ENCODE measurements around the gene STK38.

Gene STK38

DNA sequence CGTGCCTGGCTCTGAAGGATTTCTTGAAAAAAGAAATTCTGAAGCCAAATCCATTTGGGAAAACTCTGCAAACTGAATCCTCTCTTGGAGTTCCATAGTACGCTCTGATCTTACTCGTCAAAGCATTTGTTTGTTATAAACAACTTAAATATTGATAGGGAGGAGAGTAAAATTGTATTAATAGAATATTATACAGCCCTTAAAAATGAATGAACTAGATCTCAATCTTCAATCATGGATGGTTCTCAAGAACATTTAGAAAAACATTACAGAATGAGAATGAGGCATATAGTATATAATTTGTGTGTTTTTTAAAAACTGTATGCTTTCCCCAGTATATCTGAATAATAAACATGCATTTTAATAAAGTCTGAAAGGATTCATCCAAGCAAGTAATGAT, 79.7 kb downstream of the STK38 start:
- peaks cover 25% of the 10 kb centered on the region for H4K20me1 ChIP-seq (ENCODE audit: insufficient read depth, low read length)

DNA sequence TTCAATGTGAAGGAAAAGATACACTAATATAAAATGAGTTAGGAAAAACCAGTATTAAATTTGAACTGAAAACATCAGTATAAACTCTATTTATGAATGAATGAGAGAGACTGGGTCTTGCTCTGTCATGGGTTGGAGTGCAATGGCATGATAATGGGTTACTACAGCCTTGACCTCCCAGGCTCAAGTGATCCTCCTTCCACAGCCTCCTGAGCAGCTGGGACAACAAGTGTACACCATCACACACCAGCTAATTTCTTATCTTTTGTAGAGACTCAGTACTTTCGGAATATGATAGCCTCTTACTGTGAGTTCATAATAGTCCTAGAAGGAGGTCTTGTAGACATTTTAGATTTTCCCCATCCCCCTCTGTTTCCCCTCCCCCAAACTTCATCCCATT, 83.0 kb downstream of the STK38 start:
- Histone ChIP-seq H2AFZ (ENCODE audit: low read depth, low read length) (no peak overlapping the region), H3K4me1 (ENCODE audit: low read length) (peaks cover 3% of the 10 kb centered on the region; the same call in 1 of the 2 replicates), H3K4me3 (ENCODE audit: low read length) (no peak overlapping the region), H3K79me2 (ENCODE audit: low read length) (peaks cover 69% of the 10 kb centered on the region), H3K27ac (ENCODE audit: low read length) (no peak overlapping the region), H4K20me1 (ENCODE audit: insufficient read depth, low read length) (peaks cover 41% of the 10 kb centered on the region), H3K27me3 (ENCODE audit: low read depth, low read length) (no peaks in the 10 kb centered on the region), H3K36me3 (replicated peaks; ENCODE audit: low read depth, low read length) (peaks cover 16% of the 10 kb centered on the region), H3K9me3 (ENCODE audit: insufficient read depth, low read length) (no peaks in the 10 kb centered on the region), H3K9ac (ENCODE audit: low read length) (no peak overlapping the region), H3K4me2 (ENCODE audit: low read length) (no peak overlapping the region)
- TF ChIP-seq EZH2phosphoT487 (IDR thresholded peaks at IDR 0.05; ENCODE audit: low read depth), result no peak
- TF ChIP-seq, protein P1, sequence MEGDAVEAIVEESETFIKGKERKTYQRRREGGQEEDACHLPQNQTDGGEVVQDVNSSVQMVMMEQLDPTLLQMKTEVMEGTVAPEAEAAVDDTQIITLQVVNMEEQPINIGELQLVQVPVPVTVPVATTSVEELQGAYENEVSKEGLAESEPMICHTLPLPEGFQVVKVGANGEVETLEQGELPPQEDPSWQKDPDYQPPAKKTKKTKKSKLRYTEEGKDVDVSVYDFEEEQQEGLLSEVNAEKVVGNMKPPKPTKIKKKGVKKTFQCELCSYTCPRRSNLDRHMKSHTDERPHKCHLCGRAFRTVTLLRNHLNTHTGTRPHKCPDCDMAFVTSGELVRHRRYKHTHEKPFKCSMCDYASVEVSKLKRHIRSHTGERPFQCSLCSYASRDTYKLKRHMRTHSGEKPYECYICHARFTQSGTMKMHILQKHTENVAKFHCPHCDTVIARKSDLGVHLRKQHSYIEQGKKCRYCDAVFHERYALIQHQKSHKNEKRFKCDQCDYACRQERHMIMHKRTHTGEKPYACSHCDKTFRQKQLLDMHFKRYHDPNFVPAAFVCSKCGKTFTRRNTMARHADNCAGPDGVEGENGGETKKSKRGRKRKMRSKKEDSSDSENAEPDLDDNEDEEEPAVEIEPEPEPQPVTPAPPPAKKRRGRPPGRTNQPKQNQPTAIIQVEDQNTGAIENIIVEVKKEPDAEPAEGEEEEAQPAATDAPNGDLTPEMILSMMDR (IDR thresholded peaks at IDR 0.05; ENCODE audit: low read depth, low read length), result no peak

More for the DNA sequence above, 79.7 kb downstream of the STK38 start:
- peaks cover 6% of the 10 kb centered on the region; the same call in 1 of the 2 replicates for H3K4me1 ChIP-seq (ENCODE audit: low read length)
- no peak overlapping the region for H3K4me3 ChIP-seq (ENCODE audit: low read length)
- H2AFZ ChIP-seq (ENCODE audit: low read depth, low read length), result no peak overlapping the region
- no peak overlapping the region for H3K9ac ChIP-seq (ENCODE audit: low read length)
- TF ChIP-seq, protein P1 (IDR thresholded peaks at IDR 0.05; ENCODE audit: low read depth, low read length), result no peak
- no peak for TF ChIP-seq EZH2phosphoT487 (IDR thresholded peaks at IDR 0.05; ENCODE audit: low read depth)
- H3K27me3 ChIP-seq (ENCODE audit: low read depth, low read length), result no peaks in the 10 kb centered on the region
- no peak overlapping the region for H3K4me2 ChIP-seq (ENCODE audit: low read length)
- peaks cover 52% of the 10 kb centered on the region for H3K79me2 ChIP-seq (ENCODE audit: low read length)
- peaks cover 23% of the 10 kb centered on the region for H3K36me3 ChIP-seq (replicated peaks; ENCODE audit: low read depth, low read length)
- H3K27ac ChIP-seq (ENCODE audit: low read length), result no peak overlapping the region
- no peaks in the 10 kb centered on the region for H3K9me3 ChIP-seq (ENCODE audit: insufficient read depth, low read length)

DNA sequence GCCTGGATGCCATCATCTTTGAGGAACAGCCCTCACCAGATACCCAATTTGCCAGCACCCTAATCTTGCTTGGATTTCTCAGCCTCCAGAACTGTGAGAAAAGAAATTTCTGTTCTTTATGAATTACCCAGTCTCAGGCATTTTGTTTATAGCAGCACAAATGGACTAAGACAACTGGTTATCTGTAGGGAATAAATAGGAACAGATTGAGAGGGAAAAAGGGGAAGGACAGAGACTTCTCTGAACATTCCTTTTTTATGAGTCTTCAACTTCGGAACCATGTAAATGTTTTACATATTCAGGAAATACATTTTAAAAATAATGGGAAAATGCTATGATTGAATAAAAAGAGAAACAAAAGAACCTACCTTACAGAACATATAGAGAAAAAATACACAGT, 83.6 kb downstream of the STK38 start:
- Histone ChIP-seq H4K20me1 (ENCODE audit: insufficient read depth, low read length) (peaks cover 39% of the 10 kb centered on the region), H2AFZ (ENCODE audit: low read depth, low read length) (no peak overlapping the region), H3K36me3 (replicated peaks; ENCODE audit: low read depth, low read length) (peaks cover 16% of the 10 kb centered on the region), H3K9me3 (ENCODE audit: insufficient read depth, low read length) (no peaks in the 10 kb centered on the region), H3K9ac (ENCODE audit: low read length) (no peak overlapping the region), H3K4me1 (ENCODE audit: low read length) (no peaks in the 10 kb centered on the region), H3K27me3 (ENCODE audit: low read depth, low read length) (no peaks in the 10 kb centered on the region), H3K27ac (ENCODE audit: low read length) (no peak overlapping the region), H3K4me2 (ENCODE audit: low read length) (no peak overlapping the region), H3K4me3 (ENCODE audit: low read length) (no peak overlapping the region), H3K79me2 (ENCODE audit: low read length) (peaks cover 68% of the 10 kb centered on the region)
- TF ChIP-seq, protein P1 (IDR thresholded peaks at IDR 0.05; ENCODE audit: low read depth, low read length), result no peak
- no peak for TF ChIP-seq EZH2phosphoT487 (IDR thresholded peaks at IDR 0.05; ENCODE audit: low read depth)

DNA sequence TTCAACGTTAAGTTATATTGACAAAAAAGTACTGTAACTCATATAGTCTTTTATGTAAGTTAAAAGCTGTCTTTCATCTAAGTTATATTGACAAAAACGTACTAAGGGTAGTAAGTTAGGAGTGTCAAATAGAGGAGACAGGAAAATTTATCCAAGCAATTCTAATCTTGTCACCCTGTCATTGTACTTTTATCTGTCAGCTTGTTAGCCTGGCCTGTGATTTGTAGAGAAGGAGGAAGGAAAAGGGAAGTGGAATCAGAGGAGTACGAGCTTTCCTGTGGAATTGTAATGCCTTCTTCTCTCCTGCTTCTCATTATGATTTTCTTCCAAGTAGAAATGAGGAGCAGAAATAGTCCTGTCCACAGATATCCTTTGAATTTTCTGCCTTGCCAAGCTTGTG, 85.6 kb downstream of the STK38 start:
- no peak for TF ChIP-seq EZH2phosphoT487 (IDR thresholded peaks at IDR 0.05; ENCODE audit: low read depth)
- TF ChIP-seq, protein P1 (IDR thresholded peaks at IDR 0.05; ENCODE audit: low read depth, low read length), result no peak
- Histone ChIP-seq H3K9me3 (ENCODE audit: insufficient read depth, low read length) (no peaks in the 10 kb centered on the region), H3K9ac (ENCODE audit: low read length) (no peak overlapping the region), H4K20me1 (ENCODE audit: insufficient read depth, low read length) (peaks cover 41% of the 10 kb centered on the region), H3K27ac (ENCODE audit: low read length) (no peak overlapping the region), H3K27me3 (ENCODE audit: low read depth, low read length) (no peaks in the 10 kb centered on the region), H3K4me3 (ENCODE audit: low read length) (no peak overlapping the region), H3K36me3 (replicated peaks; ENCODE audit: low read depth, low read length) (peaks cover 13% of the 10 kb centered on the region), H3K4me1 (ENCODE audit: low read length) (no peaks in the 10 kb centered on the region), H3K79me2 (ENCODE audit: low read length) (peaks cover 72% of the 10 kb centered on the region), H2AFZ (ENCODE audit: low read depth, low read length) (no peak overlapping the region), H3K4me2 (ENCODE audit: low read length) (no peak overlapping the region)

Data from OCI-LY3 (cell line).